GM20000 (cell line): Measurements from ENCODE around the gene DCLRE1B.

Experiments
- DNase-seq: peaks from one replicate; pipeline ENCODE4 v3.0.0; 2012; ENCODE audit warnings: low spot score
- TF ChIP-seq, protein P1 (sequence below): IDR thresholded peaks from 2 replicates; pipeline ENCODE4 v1.5.1; 2012; ENCODE audit warnings: mild to moderate bottlenecking, control low read depth; ENCODE audit errors: extremely low read depth, missing control alignments

Gene DCLRE1B

DNA sequence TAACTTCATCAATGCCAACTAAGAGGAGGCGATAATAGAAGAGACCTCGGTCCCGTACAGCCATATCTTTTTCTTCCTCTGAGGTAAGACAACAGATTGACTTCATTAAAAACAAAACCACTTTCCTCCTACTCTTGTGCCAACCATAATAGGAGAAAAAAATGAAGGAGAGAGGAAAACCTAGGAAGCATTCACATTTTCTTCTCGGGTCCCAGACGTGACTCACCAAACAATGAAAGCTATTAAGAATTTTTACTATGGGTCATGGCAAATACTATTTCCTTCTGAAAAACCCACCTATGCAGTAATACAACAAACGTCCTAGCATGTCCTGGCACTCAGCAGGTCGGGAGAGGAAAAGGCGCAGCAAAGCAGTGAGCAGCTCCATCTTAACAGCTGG, 9.2 kb upstream of the DCLRE1B start:
- TF ChIP-seq, protein P1, sequence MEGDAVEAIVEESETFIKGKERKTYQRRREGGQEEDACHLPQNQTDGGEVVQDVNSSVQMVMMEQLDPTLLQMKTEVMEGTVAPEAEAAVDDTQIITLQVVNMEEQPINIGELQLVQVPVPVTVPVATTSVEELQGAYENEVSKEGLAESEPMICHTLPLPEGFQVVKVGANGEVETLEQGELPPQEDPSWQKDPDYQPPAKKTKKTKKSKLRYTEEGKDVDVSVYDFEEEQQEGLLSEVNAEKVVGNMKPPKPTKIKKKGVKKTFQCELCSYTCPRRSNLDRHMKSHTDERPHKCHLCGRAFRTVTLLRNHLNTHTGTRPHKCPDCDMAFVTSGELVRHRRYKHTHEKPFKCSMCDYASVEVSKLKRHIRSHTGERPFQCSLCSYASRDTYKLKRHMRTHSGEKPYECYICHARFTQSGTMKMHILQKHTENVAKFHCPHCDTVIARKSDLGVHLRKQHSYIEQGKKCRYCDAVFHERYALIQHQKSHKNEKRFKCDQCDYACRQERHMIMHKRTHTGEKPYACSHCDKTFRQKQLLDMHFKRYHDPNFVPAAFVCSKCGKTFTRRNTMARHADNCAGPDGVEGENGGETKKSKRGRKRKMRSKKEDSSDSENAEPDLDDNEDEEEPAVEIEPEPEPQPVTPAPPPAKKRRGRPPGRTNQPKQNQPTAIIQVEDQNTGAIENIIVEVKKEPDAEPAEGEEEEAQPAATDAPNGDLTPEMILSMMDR: no peak
- no peak for DNase-seq

DNA sequence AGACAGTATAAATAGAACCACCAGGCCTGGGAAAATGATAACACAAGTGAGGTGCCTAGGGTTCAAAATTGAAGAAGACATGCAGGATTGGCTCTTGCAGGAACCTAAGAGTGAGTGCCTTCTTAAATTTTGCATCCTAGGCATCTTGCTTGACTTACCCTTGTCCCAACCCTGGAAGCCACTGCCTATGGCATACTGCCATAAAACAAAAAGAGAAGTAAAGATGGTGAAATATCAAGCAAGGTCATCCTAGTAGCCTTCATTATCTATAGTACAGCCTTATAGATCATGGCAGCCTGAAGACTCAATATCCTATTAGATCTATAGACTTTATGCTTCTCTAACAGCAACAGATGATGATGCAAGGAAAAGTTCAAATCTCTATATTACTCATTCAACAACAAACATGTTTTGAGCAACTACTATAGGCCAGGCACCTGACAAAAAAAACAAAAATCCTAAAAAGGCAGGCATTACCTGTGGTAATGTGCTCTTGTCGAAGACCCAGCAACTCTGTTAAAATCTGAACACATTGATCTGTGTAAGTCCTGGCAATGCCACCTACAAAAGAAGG, 6.8 kb upstream of the DCLRE1B start:
- TF ChIP-seq, protein P1: no peak
- DNase-seq: no peak

DNA sequence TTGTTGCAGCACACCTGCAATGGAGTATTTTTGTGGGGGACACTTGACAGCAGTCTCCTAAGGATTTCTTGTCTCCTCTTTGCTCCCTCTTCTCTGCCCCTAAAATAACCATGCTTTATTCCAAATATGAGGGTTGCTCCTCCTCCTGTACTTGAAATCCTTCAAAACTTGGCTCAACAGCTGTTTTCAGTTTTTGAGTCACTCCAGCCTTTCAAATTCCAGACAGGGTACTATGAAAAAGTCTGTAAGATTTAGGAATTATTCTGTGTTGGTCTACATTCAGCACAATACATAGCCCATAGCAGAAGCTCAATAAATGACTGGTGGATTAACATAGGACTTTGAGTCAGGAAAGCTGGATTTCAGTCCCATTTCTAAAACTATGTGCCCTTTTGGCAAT, 6.0 kb upstream of the DCLRE1B start:
- TF ChIP-seq, protein P1: no peak
- DNase-seq: no peak

DNA sequence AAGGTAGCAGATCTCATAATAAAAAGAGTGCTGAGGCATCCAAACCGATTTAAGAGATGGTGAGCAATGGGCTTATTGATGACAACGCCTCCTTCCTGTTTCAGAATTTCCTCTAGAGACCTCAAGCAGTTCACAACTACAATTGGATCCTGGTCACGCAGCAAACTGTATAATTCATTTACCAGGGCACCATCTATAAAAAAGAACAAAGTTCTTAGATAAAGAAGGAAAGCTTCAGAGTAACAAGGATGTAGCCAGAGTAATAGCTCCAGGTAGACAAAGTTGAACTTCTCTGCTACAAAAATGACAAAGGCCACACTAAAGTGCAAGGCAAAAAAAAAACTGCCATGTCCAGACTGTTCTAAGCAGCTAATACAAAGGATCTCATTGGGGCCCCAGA, 3.9 kb upstream of the DCLRE1B start:
- DNase-seq: no peak

DNA sequence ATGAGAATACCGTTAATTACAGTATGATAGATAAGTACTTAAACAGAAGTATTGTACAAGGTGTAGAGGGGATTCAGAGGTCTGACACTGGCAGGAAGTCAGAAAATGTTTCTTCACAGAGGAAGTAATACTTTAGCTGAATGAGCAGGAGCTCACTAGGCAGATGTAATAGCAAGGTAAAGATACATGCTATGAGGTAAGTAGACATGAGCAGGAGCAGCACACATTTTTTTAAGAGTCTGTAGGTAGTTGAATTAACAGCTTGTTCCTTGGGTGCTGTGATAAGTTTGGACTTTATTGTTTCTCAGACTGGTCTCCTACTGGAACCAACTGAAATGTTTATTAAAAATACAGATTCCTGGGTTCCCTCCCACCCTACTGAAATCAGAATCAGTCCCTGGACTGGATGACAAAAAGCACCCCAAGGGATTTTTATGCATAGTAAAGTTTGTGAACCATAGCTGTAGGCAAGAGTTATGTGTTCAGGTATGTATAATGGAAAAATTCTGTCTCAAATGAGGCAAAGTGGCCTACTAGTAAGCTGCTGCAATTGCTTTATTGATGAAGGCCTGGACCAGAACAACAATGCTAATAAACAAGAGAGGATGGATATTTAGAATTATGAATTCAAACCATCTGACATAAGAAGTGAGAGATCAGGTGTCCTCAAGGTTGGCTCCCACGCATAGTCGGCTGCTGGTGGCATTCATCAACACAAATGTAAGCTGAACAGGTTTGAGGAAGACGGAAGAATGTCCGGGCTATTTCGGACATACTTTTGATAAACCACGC, 1.4 kb upstream of the DCLRE1B start:
- TF ChIP-seq, protein P1: no peak

More for the DNA sequence above, 3.9 kb upstream of the DCLRE1B start:
- TF ChIP-seq, protein P1: no peak

DNA sequence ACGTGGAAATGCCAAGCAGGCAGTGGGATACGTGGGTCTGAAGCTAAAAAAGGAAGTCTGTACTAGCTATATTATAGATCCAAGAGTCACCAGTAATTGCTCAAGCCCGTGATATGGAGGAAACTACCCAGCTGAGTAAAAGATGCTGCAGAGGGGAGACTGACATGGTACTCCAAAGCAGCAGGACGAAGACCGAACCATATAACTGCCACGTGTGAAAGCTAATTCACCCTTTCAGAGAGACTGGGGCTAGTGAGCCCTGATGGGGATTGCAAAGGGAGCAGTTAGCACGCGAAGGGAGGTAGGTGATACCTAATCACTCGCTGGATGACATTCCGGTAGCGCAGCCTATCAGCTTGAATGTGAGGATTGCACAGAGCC, 843 bp upstream of the DCLRE1B start:
- TF ChIP-seq, protein P1: no peak
- DNase-seq: no peak

More for the DNA sequence above, 1.4 kb upstream of the DCLRE1B start:
- DNase-seq: no peak

DNA sequence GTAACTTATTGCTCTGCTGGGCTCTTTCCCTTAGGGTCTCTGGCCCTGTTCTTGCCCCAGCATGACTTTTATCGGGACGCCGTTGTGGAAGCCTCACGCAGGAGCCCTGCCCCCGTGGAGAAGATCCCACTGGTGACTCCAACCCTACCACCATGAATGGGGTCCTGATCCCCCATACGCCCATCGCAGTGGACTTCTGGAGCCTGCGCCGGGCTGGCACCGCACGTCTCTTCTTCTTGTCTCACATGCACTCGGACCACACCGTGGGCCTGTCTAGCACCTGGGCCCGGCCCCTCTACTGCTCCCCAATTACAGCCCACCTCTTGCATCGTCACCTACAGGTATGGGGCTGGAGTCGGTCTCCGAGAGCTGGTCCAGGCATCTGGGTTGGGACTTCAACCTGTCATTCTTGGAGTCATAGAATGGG, 322 bp downstream of the DCLRE1B start:
- TF ChIP-seq, protein P1: no peak
- peak; percentile 13 for DNase-seq
